Measurements from ENCODE around the gene MS4A15.
A peak's percentile ranks its signal among the peaks of the same experiment; 100 is the strongest.

Gene MS4A15

DNA sequence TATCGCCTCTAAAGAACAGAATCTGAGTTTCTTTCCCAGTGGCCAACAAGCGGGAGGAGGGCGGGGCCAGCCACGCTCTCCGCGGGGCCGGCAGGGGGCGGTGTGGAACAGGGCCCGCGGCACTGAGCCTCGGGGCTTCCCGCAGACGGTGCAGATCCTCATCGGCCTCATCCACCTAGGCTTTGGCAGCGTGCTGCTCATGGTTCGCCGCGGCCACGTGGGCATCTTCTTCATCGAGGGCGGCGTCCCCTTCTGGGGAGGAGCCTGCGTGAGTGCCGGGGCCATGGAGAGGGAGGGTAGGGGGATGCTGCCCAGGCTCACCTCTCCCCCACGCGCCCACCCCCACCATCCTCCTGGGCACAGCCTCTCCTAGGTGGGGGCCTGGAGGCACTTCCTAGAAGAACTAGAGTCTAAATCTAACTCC is 10.7 kb downstream of the MS4A15 start:
- ChIA-PET POLR2A (no interaction called here), CTCF (interaction anchor here (0.9 to 10.0 kb wide), 4 partner anchors 9 to 122 kb away, joined by 3 to 100 read pairs (median 3); no protein-coding TSS in a partner anchor)
- 60% methylated on average over 9 of the region's 26 CpGs for whole genome bisulfite sequencing (ENCODE audit: insufficient coverage)
- Histone ChIP-seq H3K27ac (ENCODE audit: insufficient read depth in 1 of 2, low read depth in 1 of 2, low read length in 2 of 2, poor library complexity in 1 of 2, severe bottlenecking in 2 of 2) (no peak overlapping the region), H3K9me3 (ENCODE audit: control extremely low read depth in 1 of 5, control insufficient read depth in 4 of 5, insufficient read depth in 2 of 5, low read depth in 1 of 5, low read length in 4 of 5) (no peaks in the 10 kb centered on the region), H3K27me3 (replicated peaks in 2 of 5; ENCODE audit: control insufficient read depth in 4 of 5, insufficient read depth in 5 of 5, low read length in 4 of 5) (peaks cover 0 to 4% (median under 1%) of the 10 kb centered on the region in 5 experiments), H3K4me1 (ENCODE audit: control extremely low read depth in 1 of 4, control insufficient read depth in 4 of 4, insufficient read depth in 4 of 4, low read length in 3 of 4) (no peaks in the 10 kb centered on the region), H3K4me3 (ENCODE audit: control insufficient read depth in 1 of 7, extremely low read depth in 1 of 7, insufficient read depth in 4 of 7, low read depth in 2 of 7, low read length in 6 of 7) (no peak overlapping the region), H3K36me3 (ENCODE audit: control insufficient read depth in 4 of 4, insufficient read depth in 4 of 4, low read length in 3 of 4) (no peaks in the 10 kb centered on the region)
- peak in 2 of 3 donors; percentile 35 to 52 for DNase-seq

DNA sequence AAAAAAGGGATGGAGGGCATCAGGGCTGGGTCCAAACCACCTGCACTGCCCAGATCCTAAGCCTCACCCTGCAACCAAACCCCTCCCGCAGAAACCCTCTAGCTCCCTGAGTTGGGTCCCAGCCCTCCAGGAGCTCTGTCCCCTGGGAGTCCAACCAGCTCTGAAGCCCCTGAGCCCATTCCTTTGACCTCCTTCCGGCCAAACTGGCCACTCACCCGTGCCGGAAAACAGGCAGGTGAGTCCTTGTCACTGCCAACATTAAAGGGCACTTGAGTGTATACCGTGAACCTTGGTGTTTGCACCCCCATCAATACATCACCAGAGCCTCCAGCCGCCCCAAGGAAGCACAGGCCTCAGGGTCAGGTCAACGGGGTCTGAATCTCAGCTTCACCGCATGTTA is 11.5 kb downstream of the MS4A15 start:
- DNase-seq: no peak
- WGBS (ENCODE audit: insufficient coverage): 96% methylated on average over 5 of the region's 8 CpGs
- CTCF ChIA-PET: interaction anchor here (1.4 to 10.0 kb wide), 2 partner anchors 9 to 423 kb away, joined by 3 to 100 read pairs; no protein-coding TSS in a partner anchor
- H3K36me3 ChIP-seq (ENCODE audit: control insufficient read depth in 4 of 4, insufficient read depth in 4 of 4, low read length in 3 of 4): no peaks in the 10 kb centered on the region
- no peak overlapping the region for H3K27ac ChIP-seq (ENCODE audit: insufficient read depth in 1 of 2, low read depth in 1 of 2, low read length in 2 of 2, poor library complexity in 1 of 2, severe bottlenecking in 2 of 2)
- H3K4me1 ChIP-seq (ENCODE audit: control extremely low read depth in 1 of 4, control insufficient read depth in 4 of 4, insufficient read depth in 4 of 4, low read length in 3 of 4): no peaks in the 10 kb centered on the region
- no peak overlapping the region for H3K4me3 ChIP-seq (ENCODE audit: control insufficient read depth in 1 of 7, extremely low read depth in 1 of 7, insufficient read depth in 4 of 7, low read depth in 2 of 7, low read length in 6 of 7)
- H3K27me3 ChIP-seq (replicated peaks in 2 of 5; ENCODE audit: control insufficient read depth in 4 of 5, insufficient read depth in 5 of 5, low read length in 4 of 5): peaks cover 0 to 4% (median 2%) of the 10 kb centered on the region in 5 experiments
- POLR2A ChIA-PET: no interaction called here
- H3K9me3 ChIP-seq (ENCODE audit: control extremely low read depth in 1 of 5, control insufficient read depth in 4 of 5, insufficient read depth in 2 of 5, low read depth in 1 of 5, low read length in 4 of 5): no peaks in the 10 kb centered on the region

DNA sequence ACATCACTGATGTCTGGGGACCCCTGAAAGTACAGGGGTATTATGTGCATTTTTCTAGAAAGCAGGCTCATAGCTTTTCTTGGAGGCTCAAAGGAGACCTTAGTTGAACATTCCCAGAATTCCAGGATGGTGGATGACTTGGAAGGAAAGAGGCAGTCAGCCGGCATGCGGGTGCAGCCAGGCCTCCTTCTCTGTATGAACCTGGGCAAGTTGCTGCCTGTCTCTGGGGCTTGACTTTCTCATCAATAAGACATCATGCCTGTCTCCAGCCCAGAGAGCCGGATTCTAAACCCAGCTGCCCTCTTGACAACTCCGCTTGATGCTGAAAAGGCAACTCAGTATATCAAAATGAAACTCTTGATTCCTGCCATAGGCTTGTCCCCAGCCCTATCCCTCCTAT is 12.6 kb downstream of the MS4A15 start:
- no peaks in the 10 kb centered on the region for H3K9me3 ChIP-seq (ENCODE audit: control extremely low read depth in 1 of 5, control insufficient read depth in 4 of 5, insufficient read depth in 2 of 5, low read depth in 1 of 5, low read length in 4 of 5)
- no peak overlapping the region for H3K27ac ChIP-seq (ENCODE audit: insufficient read depth in 1 of 2, low read depth in 1 of 2, low read length in 2 of 2, poor library complexity in 1 of 2, severe bottlenecking in 2 of 2)
- no peaks in the 10 kb centered on the region for H3K36me3 ChIP-seq (ENCODE audit: control insufficient read depth in 4 of 4, insufficient read depth in 4 of 4, low read length in 3 of 4)
- DNase-seq: no peak
- ChIA-PET POLR2A (no interaction called here), CTCF (interaction anchor here (1.4 to 10.0 kb wide), 4 partner anchors 8 to 424 kb away, joined by 3 to 100 read pairs (median 6); partner anchors contain the start of gene MS4A15)
- peaks cover 0 to 4% (median 2%) of the 10 kb centered on the region in 5 experiments for H3K27me3 ChIP-seq (replicated peaks in 2 of 5; ENCODE audit: control insufficient read depth in 4 of 5, insufficient read depth in 5 of 5, low read length in 4 of 5)
- H3K4me1 ChIP-seq (ENCODE audit: control extremely low read depth in 1 of 4, control insufficient read depth in 4 of 4, insufficient read depth in 4 of 4, low read length in 3 of 4): no peaks in the 10 kb centered on the region
- WGBS (ENCODE audit: insufficient coverage): 78% methylated on average over 4 of the region's 4 CpGs
- H3K4me3 ChIP-seq (ENCODE audit: control insufficient read depth in 1 of 7, extremely low read depth in 1 of 7, insufficient read depth in 4 of 7, low read depth in 2 of 7, low read length in 6 of 7): no peak overlapping the region

DNA sequence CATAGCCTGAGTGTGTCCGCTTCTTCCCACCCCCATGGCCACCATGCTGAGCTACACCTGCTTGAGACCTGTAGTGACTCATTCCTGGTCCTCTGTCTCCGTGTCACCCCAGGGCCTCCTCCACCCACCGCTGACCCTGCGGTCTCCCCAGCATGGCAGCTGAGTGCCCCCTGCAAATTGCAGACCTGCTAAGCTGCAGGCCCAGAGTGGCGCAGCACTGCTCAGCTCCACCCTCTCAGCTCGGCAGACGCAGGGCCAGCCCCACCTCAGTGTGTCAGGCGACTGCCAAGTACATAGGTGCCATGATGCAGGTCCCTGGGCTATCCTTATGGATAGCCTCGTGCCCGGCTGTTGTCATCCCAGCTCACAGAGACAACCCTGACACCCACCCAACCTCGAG is 13.1 kb downstream of the MS4A15 start:
- no peak for DNase-seq
- no peak overlapping the region for H3K4me3 ChIP-seq (ENCODE audit: control insufficient read depth in 1 of 7, extremely low read depth in 1 of 7, insufficient read depth in 4 of 7, low read depth in 2 of 7, low read length in 6 of 7)
- H3K27me3 ChIP-seq (replicated peaks in 2 of 5; ENCODE audit: control insufficient read depth in 4 of 5, insufficient read depth in 5 of 5, low read length in 4 of 5): peaks cover 0 to 4% (median 2%) of the 10 kb centered on the region in 5 experiments
- no peak overlapping the region for H3K27ac ChIP-seq (ENCODE audit: insufficient read depth in 1 of 2, low read depth in 1 of 2, low read length in 2 of 2, poor library complexity in 1 of 2, severe bottlenecking in 2 of 2)
- H3K36me3 ChIP-seq (ENCODE audit: control insufficient read depth in 4 of 4, insufficient read depth in 4 of 4, low read length in 3 of 4): no peaks in the 10 kb centered on the region
- no peaks in the 10 kb centered on the region for H3K9me3 ChIP-seq (ENCODE audit: control extremely low read depth in 1 of 5, control insufficient read depth in 4 of 5, insufficient read depth in 2 of 5, low read depth in 1 of 5, low read length in 4 of 5)
- 95% methylated on average over 11 of the region's 11 CpGs for WGBS (ENCODE audit: insufficient coverage)
- ChIA-PET CTCF (interaction anchor here (1.4 to 2.3 kb wide), 3 partner anchors 12 to 128 kb away, joined by 3 to 10 read pairs (median 4); partner anchors contain the start of gene MS4A15), POLR2A (no interaction called here)
- no peaks in the 10 kb centered on the region for H3K4me1 ChIP-seq (ENCODE audit: control extremely low read depth in 1 of 4, control insufficient read depth in 4 of 4, insufficient read depth in 4 of 4, low read length in 3 of 4)

DNA sequence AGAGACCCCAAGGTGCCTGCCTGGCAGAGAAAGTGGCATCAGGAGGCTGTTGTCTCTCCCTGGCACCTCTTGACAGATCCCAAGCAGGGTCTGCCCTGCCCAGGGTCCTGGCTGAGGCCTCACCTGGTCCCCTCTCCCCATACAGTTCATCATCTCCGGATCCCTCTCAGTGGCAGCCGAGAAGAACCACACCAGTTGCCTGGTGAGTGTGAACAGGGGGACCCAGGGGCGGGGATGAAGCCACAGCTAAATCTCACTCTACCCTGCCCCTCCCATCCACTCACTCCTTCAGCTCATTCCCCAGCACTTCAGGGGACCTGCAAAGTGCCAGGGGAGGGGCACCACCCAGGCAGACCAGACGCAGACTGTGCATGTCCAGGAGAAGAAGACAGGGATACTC is 14.5 kb downstream of the MS4A15 start:
- WGBS (ENCODE audit: insufficient coverage): 100% methylated on average over 1 of the region's 4 CpGs
- no peaks in the 10 kb centered on the region for H3K9me3 ChIP-seq (ENCODE audit: control extremely low read depth in 1 of 5, control insufficient read depth in 4 of 5, insufficient read depth in 2 of 5, low read depth in 1 of 5, low read length in 4 of 5)
- ChIA-PET CTCF (interaction anchor here (1.5 to 8.0 kb wide), 4 partner anchors 8 to 127 kb away, joined by 4 to 68 read pairs (median 4); partner anchors contain the start of gene MS4A10), POLR2A (no interaction called here)
- H3K36me3 ChIP-seq (ENCODE audit: control insufficient read depth in 4 of 4, insufficient read depth in 4 of 4, low read length in 3 of 4): no peaks in the 10 kb centered on the region
- DNase-seq: no peak
- peaks cover 0 to 4% (median 2%) of the 10 kb centered on the region in 5 experiments for H3K27me3 ChIP-seq (replicated peaks in 2 of 5; ENCODE audit: control insufficient read depth in 4 of 5, insufficient read depth in 5 of 5, low read length in 4 of 5)
- H3K27ac ChIP-seq (ENCODE audit: insufficient read depth in 1 of 2, low read depth in 1 of 2, low read length in 2 of 2, poor library complexity in 1 of 2, severe bottlenecking in 2 of 2): no peak overlapping the region
- H3K4me3 ChIP-seq (ENCODE audit: control insufficient read depth in 1 of 7, extremely low read depth in 1 of 7, insufficient read depth in 4 of 7, low read depth in 2 of 7, low read length in 6 of 7): no peak overlapping the region
- peaks cover 0 to 3% (median 0%) of the 10 kb centered on the region in 4 experiments for H3K4me1 ChIP-seq (ENCODE audit: control extremely low read depth in 1 of 4, control insufficient read depth in 4 of 4, insufficient read depth in 4 of 4, low read length in 3 of 4)

DNA sequence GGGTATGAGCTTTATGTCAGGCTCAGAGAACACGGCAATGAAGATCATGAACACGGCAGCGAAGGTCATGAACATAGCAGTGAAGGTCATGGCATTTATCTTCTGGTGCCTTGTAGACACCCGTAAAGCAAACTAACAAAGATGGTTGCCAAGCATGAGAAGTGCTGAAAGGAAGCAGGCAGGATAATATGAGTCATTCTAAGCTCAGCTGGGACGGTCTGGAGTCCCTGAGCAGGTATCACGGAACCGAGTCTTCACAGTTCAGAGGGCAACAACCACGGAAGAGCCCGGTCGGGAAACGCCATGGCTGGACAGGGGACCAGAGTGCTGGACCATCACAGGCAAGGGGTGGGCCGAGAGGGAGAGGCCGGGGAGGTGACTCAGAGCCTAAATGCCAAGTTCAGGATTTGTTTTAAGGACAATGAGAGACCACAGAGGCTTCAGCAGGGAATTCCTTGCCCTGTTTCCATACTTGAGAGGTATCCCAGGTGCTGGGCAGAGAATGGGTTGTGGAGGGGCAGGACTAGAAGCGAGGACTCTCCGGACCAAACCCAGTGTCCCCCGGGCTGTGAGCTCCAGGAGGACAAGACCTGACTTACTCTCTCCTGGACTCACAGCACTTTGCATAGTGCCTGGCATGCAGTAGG is 15.3 kb downstream of the MS4A15 start:
- POLR2A ChIA-PET: no interaction called here
- no peak for DNase-seq
- no peak overlapping the region for H3K27ac ChIP-seq (ENCODE audit: insufficient read depth in 1 of 2, low read depth in 1 of 2, low read length in 2 of 2, poor library complexity in 1 of 2, severe bottlenecking in 2 of 2)
- H3K4me1 ChIP-seq (ENCODE audit: control extremely low read depth in 1 of 4, control insufficient read depth in 4 of 4, insufficient read depth in 4 of 4, low read length in 3 of 4): peaks cover 0 to 3% (median 0%) of the 10 kb centered on the region in 4 experiments
- H3K9me3 ChIP-seq (ENCODE audit: control extremely low read depth in 1 of 5, control insufficient read depth in 4 of 5, insufficient read depth in 2 of 5, low read depth in 1 of 5, low read length in 4 of 5): no peaks in the 10 kb centered on the region
- no peaks in the 10 kb centered on the region for H3K36me3 ChIP-seq (ENCODE audit: control insufficient read depth in 4 of 4, insufficient read depth in 4 of 4, low read length in 3 of 4)
- no peak overlapping the region for H3K4me3 ChIP-seq (ENCODE audit: control insufficient read depth in 1 of 7, extremely low read depth in 1 of 7, insufficient read depth in 4 of 7, low read depth in 2 of 7, low read length in 6 of 7)
- peaks cover 0 to 4% (median 1%) of the 10 kb centered on the region in 5 experiments for H3K27me3 ChIP-seq (replicated peaks in 2 of 5; ENCODE audit: control insufficient read depth in 4 of 5, insufficient read depth in 5 of 5, low read length in 4 of 5)
- 94% methylated on average over 16 of the region's 16 CpGs for WGBS (ENCODE audit: insufficient coverage)
- CTCF ChIA-PET: interaction anchor here (0.7 to 8.0 kb wide), 9 partner anchors 9 to 955 kb away, joined by 3 to 68 read pairs (median 4); partner anchors contain the start of gene MS4A10

DNA sequence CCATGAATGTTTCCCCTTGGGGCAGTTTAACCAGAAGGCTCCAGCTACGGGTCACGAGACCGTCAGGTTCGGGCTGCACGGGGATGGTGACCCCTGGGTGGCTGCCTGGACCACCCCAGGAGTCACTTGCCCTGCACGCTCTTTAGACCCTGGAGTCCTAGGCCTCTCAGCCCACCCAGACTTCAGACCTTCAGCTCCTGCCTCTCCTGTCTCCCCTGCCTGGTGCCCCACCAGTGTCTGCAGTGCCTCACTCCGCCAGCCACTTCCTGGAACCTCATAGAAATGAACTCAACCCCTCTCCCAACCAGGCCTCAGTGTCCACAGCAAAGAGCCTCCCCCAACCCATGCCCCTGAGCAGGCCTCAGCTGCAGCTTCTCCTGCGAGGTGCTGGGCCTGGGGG is 16.0 kb downstream of the MS4A15 start:
- Histone ChIP-seq H3K9me3 (ENCODE audit: control extremely low read depth in 1 of 5, control insufficient read depth in 4 of 5, insufficient read depth in 2 of 5, low read depth in 1 of 5, low read length in 4 of 5) (no peaks in the 10 kb centered on the region), H3K27me3 (replicated peaks in 2 of 5; ENCODE audit: control insufficient read depth in 4 of 5, insufficient read depth in 5 of 5, low read length in 4 of 5) (peaks cover 0 to 2% (median 0%) of the 10 kb centered on the region in 5 experiments), H3K36me3 (ENCODE audit: control insufficient read depth in 4 of 4, insufficient read depth in 4 of 4, low read length in 3 of 4) (no peaks in the 10 kb centered on the region), H3K4me1 (ENCODE audit: control extremely low read depth in 1 of 4, control insufficient read depth in 4 of 4, insufficient read depth in 4 of 4, low read length in 3 of 4) (peaks cover 0 to 3% (median 0%) of the 10 kb centered on the region in 4 experiments), H3K27ac (ENCODE audit: insufficient read depth in 1 of 2, low read depth in 1 of 2, low read length in 2 of 2, poor library complexity in 1 of 2, severe bottlenecking in 2 of 2) (no peak overlapping the region), H3K4me3 (ENCODE audit: control insufficient read depth in 1 of 7, extremely low read depth in 1 of 7, insufficient read depth in 4 of 7, low read depth in 2 of 7, low read length in 6 of 7) (no peak overlapping the region)
- ChIA-PET POLR2A (no interaction called here), CTCF (interaction anchor here (0.7 to 8.0 kb wide), 7 partner anchors 10 to 956 kb away, joined by 3 to 68 read pairs (median 3); no protein-coding TSS in a partner anchor)
- no peak for DNase-seq
- WGBS (ENCODE audit: insufficient coverage): 89% methylated on average over 8 of the region's 8 CpGs
